Naive thymus-derived CD4-positive, alpha-beta T cell (primary cell): Measurements from ENCODE around the gene CLC. TPM values are rescaled to one million over a fixed set of nuclear protein-coding genes. Genes with fewer than 3 reads are reported as not detected.
"Not testable (repeated sequence)": the region's sequence is repeated elsewhere in the genome, so short reads cannot be mapped to it uniquely, and the experiment has no call there.

Source experiments
- ATAC-seq: fragments of 150-1000 bp; cut with Tn5 transposase; 2 replicates; pipeline ENCODE4 v1.10.0; 2021; ENCODE audit warnings: mild to moderate bottlenecking, moderate library complexity
- CTCF ChIA-PET: fragments of 350-600 bp; sonication (Branson Sonifier 250); formaldehyde crosslinking; loops from one replicate; lab custom pipeline; 2021; ENCODE audit warnings: antibody characterized with exemption; lab: Charles Lee
- POLR2A ChIA-PET: fragments of 350-600 bp; sonication (Branson Sonifier 250); formaldehyde crosslinking; loops from one replicate; lab custom pipeline; 2021; ENCODE audit warnings: antibody characterized with exemption, inconsistent platforms; lab: Charles Lee
- DNase-seq, 9 donors: peaks; one replicate each; pipeline versions ENCODE4 v3.0.0 to v3.0.0-alpha.2; 2020 to 2022; ENCODE audit warnings: mixed read lengths in 1 of 9
- H3K27ac ChIP-seq: one replicate; pipeline ENCODE4 v1.7.0; 2013; ENCODE audit warnings: mild to moderate bottlenecking, low read depth, low read length, moderate library complexity
- H3K27me3 ChIP-seq, 2 donors: one replicate each; pipeline ENCODE4 v1.7.0; 2013; ENCODE audit warnings: low read length in 2 of 2, mild to moderate bottlenecking in 2 of 2, moderate library complexity in 2 of 2; ENCODE audit not compliant: control insufficient read depth in 2 of 2, insufficient read depth in 2 of 2
- H3K36me3 ChIP-seq, 3 experiments: 1 replicate in 2 of 3; 2 replicates in 1 of 3; pipeline ENCODE4 v1.7.0; 2013; ENCODE audit warnings: low read length in 3 of 3, mild to moderate bottlenecking in 3 of 3, moderate library complexity in 1 of 3; ENCODE audit not compliant: insufficient read depth in 3 of 3, control insufficient read depth in 2 of 3
- H3K4me1 ChIP-seq, 2 donors: one replicate each; pipeline ENCODE4 v1.7.0; 2013; ENCODE audit warnings: low read length in 2 of 2, mild to moderate bottlenecking in 2 of 2, moderate library complexity in 1 of 2; ENCODE audit not compliant: control insufficient read depth in 2 of 2, insufficient read depth in 2 of 2
- H3K4me3 ChIP-seq: 2 replicates; pipeline ENCODE4 v1.7.0; 2013; ENCODE audit warnings: mild to moderate bottlenecking, low read length
- H3K9me3 ChIP-seq, 3 experiments: 1 replicate in 2 of 3; 2 replicates in 1 of 3; pipeline ENCODE4 v1.7.0; 2013; ENCODE audit warnings: low read length in 3 of 3; ENCODE audit not compliant: control insufficient read depth in 2 of 3
- H3K27ac Mint-ChIP-seq, 9 donors: one replicate each; pipeline ENCODE4 v1.8.0; 2020 to 2022; ENCODE audit warnings: mixed read lengths in 9 of 9, mild to moderate bottlenecking in 8 of 9, moderate library complexity in 5 of 9, inconsistent platforms in 2 of 9
- H3K27me3 Mint-ChIP-seq, 5 donors: one replicate each; pipeline ENCODE4 v1.8.0; 2021 to 2022; ENCODE audit warnings: mixed read lengths in 5 of 5, mild to moderate bottlenecking in 1 of 5
- H3K36me3 Mint-ChIP-seq, 5 donors: one replicate each; pipeline ENCODE4 v1.8.0; 2020 to 2022; ENCODE audit warnings: mixed read lengths in 5 of 5, mild to moderate bottlenecking in 3 of 5, inconsistent platforms in 1 of 5
- H3K4me1 Mint-ChIP-seq, 7 donors: one replicate each; pipeline ENCODE4 v1.8.0; 2020 to 2022; ENCODE audit warnings: mixed read lengths in 7 of 7, mild to moderate bottlenecking in 3 of 7, inconsistent platforms in 1 of 7
- H3K4me3 Mint-ChIP-seq, 10 donors: one replicate each; pipeline ENCODE4 v1.8.0; 2020 to 2022; ENCODE audit warnings: mild to moderate bottlenecking in 10 of 10, mixed read lengths in 10 of 10, moderate library complexity in 6 of 10, inconsistent platforms in 2 of 10
- H3K9me3 Mint-ChIP-seq, 11 donors: one replicate each; pipeline ENCODE4 v1.8.0; 2020 to 2022; ENCODE audit warnings: mixed read lengths in 11 of 11, mild to moderate bottlenecking in 4 of 11, inconsistent platforms in 1 of 11, moderate library complexity in 1 of 11
- intact Hi-C, 2 donors: fragments of 100-400 bp; cut with micrococcal nuclease; formaldehyde crosslinking; loops; one replicate each; pipeline ENCODE4 v1.15.1; 2023
- polyA plus RNA-seq, 2 donors: library from polyadenylated mRNA; unstranded; fragments of 300-500 nt; fragmentation: Illumina TruSeq; gene quantifications; one replicate each; pipeline ENCODE4 v1.2.3, GENCODE V29; 2021
- total RNA-seq, 6 experiments: library from RNA in 5 of 6; stranded (reverse) in 5 of 6; gene quantifications; 1 replicate in 5 of 6; 2 replicates in 1 of 6; pipeline ENCODE4 v1.2.3 and lab custom pipeline; 2021 to 2026

CLC gene
- total and polyA plus RNA-seq, 7 experiments from 2014 or later: 0.81 to 50.4 (median 2.0) TPM; not detected in 2

- H3K36me3 Mint-ChIP-seq: not testable (repeated sequence)
These were observed 24.0 kb upstream of the CLC start for GRCh38 chr19:39761851-39762250.

GRCh38 chr19:39759457-39760184 is 21.8 kb upstream of the CLC start:
- Histone ChIP-seq H3K36me3 (no peaks in the 10 kb centered on the region), H3K4me3 (no peak overlapping the region), H3K27me3 (no peaks in the 10 kb centered on the region), H3K4me1 (no peaks in the 10 kb centered on the region), H3K9me3 (no peaks in the 10 kb centered on the region), H3K27ac (no peak overlapping the region)
- intact Hi-C loops: no loop called here
- CTCF ChIA-PET: interaction anchor here (1.4 kb wide), 1 partner anchor 85 kb away, joined by 3 read pairs; no protein-coding TSS in a partner anchor
- DNase-seq (no peak), ATAC-seq (no peak)
- Mint-ChIP-seq H3K4me3 (no peak overlapping the region), H3K9me3 (no peaks in the 10 kb centered on the region), H3K36me3 (no peaks in the 10 kb centered on the region), H3K4me1 (peaks cover 0 to 4% (median 0%) of the 10 kb centered on the region in 7 donors), H3K27me3 (peaks cover 5 to 24% (median 14%) of the 10 kb centered on the region in 5 donors), H3K27ac (no peak overlapping the region)
- POLR2A ChIA-PET: interaction anchor here (0.6 kb wide), 1 partner anchor 75 kb away, joined by 3 read pairs; the partner anchor contains the start of gene DYRK1B

More at GRCh38 chr19:39761851-39762250, 24.0 kb upstream of the CLC start:
- ATAC-seq, H3K27me3 ChIP-seq, CTCF ChIA-PET, H3K36me3 ChIP-seq, H3K9me3 Mint-ChIP-seq, H3K4me1 ChIP-seq, H3K27ac ChIP-seq, POLR2A ChIA-PET, intact Hi-C loops, H3K4me1 Mint-ChIP-seq, DNase-seq, H3K4me3 Mint-ChIP-seq, H3K27ac Mint-ChIP-seq, H3K4me3 ChIP-seq, H3K9me3 ChIP-seq: not testable (repeated sequence)
- H3K27me3 Mint-ChIP-seq: peaks cover 2 to 18% (median 12%) of the 10 kb centered on the region in 5 donors

DNA sequence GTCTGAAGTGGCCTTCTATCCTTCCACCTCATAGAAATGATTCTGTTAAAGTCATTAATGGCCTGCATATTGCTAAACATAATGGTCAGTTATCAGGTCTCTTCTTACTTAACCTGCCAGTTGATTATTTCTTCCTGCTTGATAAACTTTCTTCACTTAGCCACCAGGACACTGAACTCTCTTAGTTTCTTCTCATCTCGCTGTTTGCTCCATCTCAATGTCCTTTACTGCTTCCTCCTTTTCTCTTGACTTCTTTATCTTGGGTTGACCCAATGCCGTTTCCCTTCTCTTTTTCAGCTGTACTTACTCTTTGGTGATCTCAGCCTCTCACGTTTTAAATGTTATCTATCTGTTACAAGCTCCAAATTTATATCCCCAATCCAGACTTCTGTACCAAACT is 17.1 kb upstream of the CLC start:
- POLR2A ChIA-PET: no interaction called here
- intact Hi-C loops: no loop called here
- H3K36me3 Mint-ChIP-seq: peaks cover 0 to 2% (median 0%) of the 10 kb centered on the region in 5 donors

DNA sequence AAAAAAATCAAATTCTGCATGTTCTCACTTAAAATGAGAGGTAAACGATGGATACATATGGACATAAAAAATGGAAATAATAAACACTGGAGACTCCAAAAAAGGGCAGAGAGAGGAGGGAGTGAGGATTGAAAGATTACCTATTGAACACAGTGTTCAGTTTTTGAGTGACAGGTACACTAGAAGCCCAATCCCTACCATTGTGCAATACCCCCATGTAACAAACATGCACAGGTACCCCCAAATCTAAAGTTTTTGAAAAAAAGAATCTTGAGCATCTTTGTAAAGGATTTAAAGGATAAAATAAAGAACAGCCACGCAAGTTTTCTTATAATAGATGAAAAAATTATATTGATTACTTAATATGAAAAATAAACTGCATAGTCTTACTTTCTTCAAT is 16.7 kb upstream of the CLC start:
- no peak overlapping the region for H3K27ac Mint-ChIP-seq
- H3K4me3 Mint-ChIP-seq: no peak overlapping the region
- H3K4me1 Mint-ChIP-seq: no peaks in the 10 kb centered on the region
- no peak for DNase-seq
- no peaks in the 10 kb centered on the region for H3K9me3 ChIP-seq
- CTCF ChIA-PET: interaction anchor here (1.5 kb wide), 1 partner anchor 10 kb away, joined by 4 read pairs; no protein-coding TSS in a partner anchor
- ATAC-seq: no peak
- no peaks in the 10 kb centered on the region for H3K4me1 ChIP-seq
- H3K4me3 ChIP-seq: no peak overlapping the region
- H3K27me3 ChIP-seq: no peaks in the 10 kb centered on the region
- no peaks in the 10 kb centered on the region for H3K36me3 ChIP-seq
- intact Hi-C loops: no loop called here
- H3K27me3 Mint-ChIP-seq: peaks cover 5 to 22% (median 12%) of the 10 kb centered on the region in 5 donors
- POLR2A ChIA-PET: no interaction called here
- H3K9me3 Mint-ChIP-seq: no peaks in the 10 kb centered on the region
- peaks cover 0 to 2% (median 0%) of the 10 kb centered on the region in 5 donors for H3K36me3 Mint-ChIP-seq
- H3K27ac ChIP-seq: no peak overlapping the region

More for the DNA sequence above, 17.1 kb upstream of the CLC start:
- Histone ChIP-seq H3K4me1 (no peaks in the 10 kb centered on the region), H3K9me3 (no peaks in the 10 kb centered on the region), H3K4me3 (no peak overlapping the region), H3K36me3 (no peaks in the 10 kb centered on the region), H3K27me3 (no peaks in the 10 kb centered on the region), H3K27ac (no peak overlapping the region)
- CTCF ChIA-PET: no interaction called here
- DNase-seq (no peak), ATAC-seq (no peak)
- H3K9me3 Mint-ChIP-seq: no peaks in the 10 kb centered on the region
- H3K4me3 Mint-ChIP-seq: no peak overlapping the region
- H3K27me3 Mint-ChIP-seq: peaks cover 5 to 22% (median 15%) of the 10 kb centered on the region in 5 donors
- peaks cover 0 to 4% (median 0%) of the 10 kb centered on the region in 7 donors for H3K4me1 Mint-ChIP-seq
- no peak overlapping the region for H3K27ac Mint-ChIP-seq

GRCh38 chr19:39752795-39753194 is 15.0 kb upstream of the CLC start:
- Histone ChIP-seq H3K4me3 (no peak overlapping the region), H3K27me3 (no peaks in the 10 kb centered on the region), H3K9me3 (no peaks in the 10 kb centered on the region), H3K4me1 (no peaks in the 10 kb centered on the region), H3K27ac (no peak overlapping the region), H3K36me3 (no peaks in the 10 kb centered on the region)
- H3K27me3 Mint-ChIP-seq: peaks cover 2 to 15% (median 8%) of the 10 kb centered on the region in 5 donors
- H3K27ac Mint-ChIP-seq: no peak overlapping the region
- ATAC-seq: no peak
- H3K36me3 Mint-ChIP-seq: peaks cover 0 to 2% (median 0%) of the 10 kb centered on the region in 5 donors
- H3K9me3 Mint-ChIP-seq: no peaks in the 10 kb centered on the region
- POLR2A ChIA-PET: interaction anchor here (1.1 kb wide), 1 partner anchor 76 kb away, joined by 4 read pairs; no protein-coding TSS in a partner anchor
- DNase-seq: no peak
- intact Hi-C loops: no loop called here
- CTCF ChIA-PET: no interaction called here
- no peaks in the 10 kb centered on the region for H3K4me1 Mint-ChIP-seq
- H3K4me3 Mint-ChIP-seq: no peak overlapping the region

DNA sequence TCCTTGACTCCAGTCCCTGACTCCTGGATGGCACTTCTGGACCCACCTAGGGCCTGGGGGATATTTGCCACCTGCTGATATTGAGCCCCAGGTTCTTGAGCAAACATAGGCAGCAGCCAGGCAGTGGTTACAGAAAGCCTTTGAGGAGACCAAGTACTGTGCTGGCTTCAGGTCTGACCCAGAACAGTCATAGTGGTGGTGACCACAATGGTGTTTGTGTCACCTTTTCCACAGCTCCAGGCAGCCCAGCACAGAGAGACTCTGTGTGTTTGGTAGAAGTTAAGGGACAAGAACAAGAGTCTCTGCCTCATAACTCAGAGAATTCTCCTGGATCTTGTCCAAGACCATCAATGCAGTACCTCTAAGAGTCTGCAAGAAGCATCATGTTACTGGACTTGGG is 14.6 kb upstream of the CLC start:
- no peaks in the 10 kb centered on the region for H3K9me3 ChIP-seq
- Mint-ChIP-seq H3K9me3 (no peaks in the 10 kb centered on the region), H3K27ac (no peak overlapping the region), H3K4me1 (no peaks in the 10 kb centered on the region), H3K36me3 (peaks cover 0 to 2% (median 0%) of the 10 kb centered on the region in 5 donors), H3K4me3 (no peak overlapping the region), H3K27me3 (peaks cover 0 to 13% (median 8%) of the 10 kb centered on the region in 5 donors)
- ATAC-seq (no peak), DNase-seq (no peak)
- H3K27me3 ChIP-seq: no peaks in the 10 kb centered on the region
- no peak overlapping the region for H3K27ac ChIP-seq
- H3K4me3 ChIP-seq: no peak overlapping the region
- H3K36me3 ChIP-seq: no peaks in the 10 kb centered on the region
- H3K4me1 ChIP-seq: no peaks in the 10 kb centered on the region
- ChIA-PET POLR2A (no interaction called here), CTCF (no interaction called here)
- intact Hi-C loops: no loop called here
